H1 (cell line): ENCODE results near the gene MFAP1. TPM values are rescaled to one million over a fixed set of nuclear protein-coding genes. Genes with fewer than 3 reads are reported as not detected.

ENCODE experiments used
- CTCF ChIA-PET: fragments of 300-600 bp; sonication (Branson Sonifier 250); formaldehyde crosslinking; loops from one replicate; lab custom pipeline; 2021; ENCODE audit not compliant: partially characterized antibody; lab: Charles Lee
- POLR2A ChIA-PET: fragments of 300-600 bp; sonication (Branson Sonifier 250); formaldehyde crosslinking; loops from one replicate; lab custom pipeline; 2021; ENCODE audit warnings: inconsistent platforms; ENCODE audit not compliant: partially characterized antibody; lab: Charles Lee
- DNase-seq, 2 experiments: peaks; one replicate each; pipeline versions ENCODE4 v3.0.0 to v3.0.0-alpha.2; 2010 to 2022; ENCODE audit warnings: low spot score in 2 of 2, low read depth in 1 of 2, mixed read lengths in 1 of 2
- FAIRE-seq: peaks from 2 replicates; lab custom pipeline; 2011; peaks lifted over from hg19 to GRCh38; lab: Jason Lieb, UNC
- H2AFZ ChIP-seq: 2 replicates; pipeline ENCODE4 v1.8.1; 2012; ENCODE audit warnings: low read length, inconsistent platforms
- H2AK5ac ChIP-seq: 2 replicates; pipeline ENCODE4 v1.6.1; 2013; ENCODE audit warnings: low read depth, low read length
- H2BK120ac ChIP-seq: replicated peaks from 2 replicates; pipeline ENCODE3; 2013; ENCODE audit warnings: low read depth, low read length, inconsistent platforms
- H2BK12ac ChIP-seq: 2 replicates; pipeline ENCODE4 v1.6.1; 2013; ENCODE audit warnings: low read depth, low read length
- H2BK15ac ChIP-seq: 2 replicates; pipeline ENCODE4 v1.6.1; 2013; ENCODE audit warnings: low read length
- H2BK20ac ChIP-seq: 2 replicates; pipeline ENCODE4 v1.6.1; 2013; ENCODE audit warnings: low read length
- H2BK5ac ChIP-seq: 2 replicates; pipeline ENCODE4 v1.6.1; 2013; ENCODE audit warnings: low read depth, low read length
- H3K14ac ChIP-seq: 2 replicates; pipeline ENCODE4 v1.6.1; 2013; ENCODE audit warnings: inconsistent platforms; ENCODE audit not compliant: insufficient read length
- H3K18ac ChIP-seq: 2 replicates; pipeline ENCODE4 v1.6.1; 2013; ENCODE audit warnings: low read length; ENCODE audit errors: extremely low read depth
- H3K23ac ChIP-seq: 2 replicates; pipeline ENCODE4 v1.6.1; 2013; ENCODE audit warnings: inconsistent platforms; ENCODE audit not compliant: insufficient read length
- H3K23me2 ChIP-seq: 2 replicates; pipeline ENCODE4 v1.6.1; 2013; ENCODE audit warnings: low read depth, low read length
- H3K27ac ChIP-seq: 2 replicates; pipeline ENCODE4 v1.6.1; 2011; ENCODE audit warnings: low read depth, low read length, inconsistent platforms
- H3K27me3 ChIP-seq, 4 experiments: replicated peaks in 1 of 4; 1 replicate in 1 of 4; 2 replicates in 3 of 4; pipeline versions ENCODE4 v1.6.1 to v1.8.1; 2011 to 2013; ENCODE audit warnings: low read length in 3 of 4, mild to moderate bottlenecking in 3 of 4, inconsistent platforms in 2 of 4, mixed read lengths in 2 of 4, moderate library complexity in 1 of 4; ENCODE audit not compliant: control insufficient read depth in 3 of 4, insufficient read depth in 3 of 4; ENCODE audit errors: extremely low read depth in 1 of 4
- H3K36me3 ChIP-seq, 4 experiments: 2 replicates each; pipeline versions ENCODE4 v1.6.1 to v1.8.1; 2011 to 2013; ENCODE audit warnings: mild to moderate bottlenecking in 4 of 4, low read length in 3 of 4, moderate library complexity in 2 of 4, control low read depth in 1 of 4, inconsistent platforms in 1 of 4; ENCODE audit not compliant: insufficient read depth in 4 of 4, control insufficient read depth in 2 of 4
- H3K4ac ChIP-seq: replicated peaks from 2 replicates; pipeline ENCODE3; 2013; ENCODE audit warnings: low read length, low read depth, mixed read lengths, inconsistent platforms; ENCODE audit not compliant: insufficient read length
- H3K4me1 ChIP-seq, 4 experiments: replicated peaks in 1 of 4; 1 replicate in 1 of 4; 2 replicates in 3 of 4; pipeline versions ENCODE4 v1.6.1 to v1.8.1; 2011 to 2013; ENCODE audit warnings: low read length in 3 of 4, inconsistent platforms in 2 of 4, mixed read lengths in 1 of 4; ENCODE audit not compliant: insufficient read depth in 4 of 4, control insufficient read depth in 3 of 4
- H3K4me2 ChIP-seq, 2 experiments: 2 replicates each; pipeline versions ENCODE4 v1.6.1 to v1.8.1; 2011 to 2013; ENCODE audit warnings: low read depth in 2 of 2, low read length in 2 of 2, control low read depth in 1 of 2, inconsistent platforms in 1 of 2, mild to moderate bottlenecking in 1 of 2; ENCODE audit not compliant: insufficient read depth in 1 of 2
- H3K4me3 ChIP-seq, 4 experiments: fragments of 200-600, 300-600 bp in 1 of 4; sonication (generic), shearing (Covaris generic), sonication (Bioruptor Twin) in 1 of 4; 2 replicates each; pipeline versions ENCODE4 v1.5.1 to v1.8.1; 2011 to 2016; ENCODE audit warnings: low read length in 4 of 4, low read depth in 3 of 4, control low read depth in 2 of 4, inconsistent platforms in 2 of 4, mild to moderate bottlenecking in 2 of 4, mixed read lengths in 1 of 4, moderate library complexity in 1 of 4; ENCODE audit not compliant: insufficient read depth in 2 of 4; ENCODE audit errors: extremely low read depth in 1 of 4
- H3K56ac ChIP-seq: replicated peaks from 2 replicates; pipeline ENCODE3; 2013; ENCODE audit warnings: low read depth, mild to moderate bottlenecking, mixed read lengths, low read length, inconsistent platforms; ENCODE audit not compliant: insufficient read length
- H3K79me1 ChIP-seq: 2 replicates; pipeline ENCODE4 v1.6.1; 2013; ENCODE audit warnings: low read depth, low read length, control low read depth
- H3K79me2 ChIP-seq, 2 experiments: 2 replicates each; pipeline versions ENCODE4 v1.6.1 to v1.8.1; 2012 to 2013; ENCODE audit warnings: low read length in 2 of 2, mild to moderate bottlenecking in 2 of 2, inconsistent platforms in 1 of 2; ENCODE audit not compliant: insufficient read depth in 2 of 2, control insufficient read depth in 1 of 2
- H3K9ac ChIP-seq, 4 experiments: replicated peaks in 1 of 4; 1 replicate in 1 of 4; 2 replicates in 3 of 4; pipeline versions ENCODE4 v1.6.1 to v1.8.1; 2011 to 2013; ENCODE audit warnings: low read depth in 3 of 4, low read length in 3 of 4, control low read depth in 2 of 4, mild to moderate bottlenecking in 2 of 4, moderate library complexity in 2 of 4, inconsistent platforms in 1 of 4; ENCODE audit errors: extremely low read depth in 1 of 4
- H3K9me3 ChIP-seq, 2 experiments: 2 replicates each; pipeline versions ENCODE4 v1.6.1 to v1.8.1; 2012 to 2013; ENCODE audit warnings: mild to moderate bottlenecking in 2 of 2, moderate library complexity in 2 of 2, control low read depth in 1 of 2, inconsistent platforms in 1 of 2, low read depth in 1 of 2, low read length in 1 of 2, mixed read lengths in 1 of 2; ENCODE audit not compliant: insufficient read depth in 2 of 2
- H4K20me1 ChIP-seq, 2 experiments: replicated peaks in 1 of 2; 2 replicates each; pipeline versions ENCODE3 to v1.8.1; 2011 to 2013; ENCODE audit warnings: inconsistent platforms in 2 of 2, low read length in 2 of 2, mild to moderate bottlenecking in 1 of 2; ENCODE audit not compliant: insufficient read depth in 2 of 2, control insufficient read depth in 1 of 2
- H4K5ac ChIP-seq: 2 replicates; pipeline ENCODE4 v1.6.1; 2013; ENCODE audit warnings: low read length, low read depth, mixed read lengths, inconsistent platforms; ENCODE audit not compliant: insufficient read length
- H4K8ac ChIP-seq: 2 replicates; pipeline ENCODE4 v1.8.0; 2013; ENCODE audit warnings: mild to moderate bottlenecking, moderate library complexity, low read length, inconsistent platforms; ENCODE audit not compliant: insufficient read depth; ENCODE audit errors: extremely low read depth
- H4K91ac ChIP-seq: replicated peaks from 2 replicates; pipeline ENCODE3; 2013; ENCODE audit warnings: low read length, mixed read lengths, inconsistent platforms; ENCODE audit not compliant: insufficient read length
- POLR2A ChIP-seq, 2 experiments: IDR thresholded peaks; 1 replicate in 1 of 2; 2 replicates in 1 of 2; pipeline ENCODE4 v1.6.1; 2011; ENCODE audit warnings: low read depth in 2 of 2, low read length in 2 of 2, mild to moderate bottlenecking in 2 of 2; ENCODE audit errors: control extremely low read depth in 1 of 2
- POU5F1 ChIP-seq: IDR thresholded peaks from 2 replicates; pipeline ENCODE4 v1.6.1; 2011; ENCODE audit warnings: low read depth, mild to moderate bottlenecking, low read length, moderate library complexity
- SIN3A ChIP-seq, 2 experiments: IDR thresholded peaks in 1 of 2; conservative IDR thresholded peaks in 1 of 2; 2 replicates each; pipeline ENCODE4 v1.6.1; 2011 to 2012; ENCODE audit warnings: low read length in 2 of 2, improper control_type of control experiment in 1 of 2, low read depth in 1 of 2, mild to moderate bottlenecking in 1 of 2
- WGBS, 2 experiments: shearing (Covaris generic) in 1 of 2; methylation state at CpG; one replicate each; pipeline versions ENCODE4 v1.1.6 to v1.1.7; 2013 to 2015; ENCODE audit warnings: low lambda C conversion rate in 2 of 2, mixed read lengths in 2 of 2, inconsistent platforms in 1 of 2, low coverage in 1 of 2, missing lambda C conversion rate in 1 of 2; ENCODE audit not compliant: insufficient replicate concordance in 2 of 2, insufficient coverage in 1 of 2, insufficient read length in 1 of 2; ENCODE audit errors: extremely low coverage in 1 of 2, missing lambda C conversion rate in 1 of 2; 5-methylcytosine and 5-hydroxymethylcytosine counted together
- polyA plus RNA-seq, 7 experiments: library from polyadenylated mRNA; depleted of rRNA in 3 of 7; stranded (reverse) in 5 of 7; unstranded in 2 of 7; fragments of >200 nt in 5 of 7; fragments of 200-250 nt in 2 of 7; gene quantifications; 1 replicate in 5 of 7; 2 replicates in 1 of 7; 4 replicates in 1 of 7; pipeline versions ENCODE4 v1.2.1 to v1.2.3, GENCODE V29; 2011 to 2013; ENCODE audit warnings: missing spikeins in 2 of 7, mixed read lengths in 2 of 7
- total RNA-seq: library from RNA; stranded (reverse); fragmentation: NEBNext Ultra II Directional; extraction: Animal tissue kit (Norgen Biotek cat#: 25700); gene quantifications from 2 replicates; pipeline ENCODE4 v1.2.1, GENCODE V29; 2021

MFAP1 gene
- total and polyA plus RNA-seq, 2 of the 8 experiments (the other 6 are each of a cell fraction or from before 2014, with no cell fraction given) = 23.6 to 36.7 TPM

GRCh38 chr15:43774062-43774461 is 50.4 kb downstream of the MFAP1 start:
- no peak overlapping the region for H3K18ac ChIP-seq
- no peak overlapping the region for H3K56ac ChIP-seq
- H3K4me3 ChIP-seq = no peak overlapping the region
- H2BK5ac ChIP-seq = no peak overlapping the region
- H3K9ac ChIP-seq = no peak overlapping the region
- H3K27ac ChIP-seq = no peak overlapping the region
- TF ChIP-seq POLR2A (IDR thresholded peaks at IDR 0.05; ENCODE audit: control extremely low read depth in 1 of 2, low read depth in 2 of 2, low read length in 2 of 2) (peak in 1 of 2 experiments; percentile 34; a peak in 1 of 3 replicates), SIN3A (conservative IDR thresholded peaks at IDR 0.05 in 1 of 2, IDR thresholded peaks at IDR 0.05 in 1 of 2; ENCODE audit: low read depth in 1 of 2, low read length in 2 of 2) (no peak), POU5F1 (no peak)
- H3K4me1 ChIP-seq = peaks cover 0 to 12% (median 5%) of the 10 kb centered on the region in 4 experiments; a peak in 5 of 7 replicates
- H4K5ac ChIP-seq = no peak overlapping the region
- peaks cover 26 to 47% (median 39%) of the 10 kb centered on the region in 4 experiments for H3K36me3 ChIP-seq
- no peak for DNase-seq
- no peak overlapping the region for H4K8ac ChIP-seq
- POLR2A ChIA-PET = interaction anchor here (1.1 to 4.8 kb wide), 6 partner anchors 10 to 29 kb away, joined by 3 to 54 read pairs (median 5); partner anchors contain the start of genes HYPK and SERINC4
- H2AFZ ChIP-seq = no peak overlapping the region
- peaks cover 0 to 2% (median 0%) of the 10 kb centered on the region in 4 experiments; a peak in 2 of 7 replicates for H3K27me3 ChIP-seq
- H2BK120ac ChIP-seq = no peak overlapping the region
- H2AK5ac ChIP-seq = no peak overlapping the region
- 94% methylated on average over 4 of the region's 4 CpGs; no CpG with 5 or more reads in 1 of the 2 experiments for WGBS, 2 experiments
- no peak overlapping the region for H2BK12ac ChIP-seq
- H3K4ac ChIP-seq = no peak overlapping the region
- H3K9me3 ChIP-seq = no peaks in the 10 kb centered on the region
- CTCF ChIA-PET = interaction anchor here (0.8 to 1.6 kb wide), 4 partner anchors 15 to 31 kb away, joined by 3 to 4 read pairs (median 4); no protein-coding TSS in a partner anchor
- peaks cover 12% of the 10 kb centered on the region for H3K23me2 ChIP-seq
- H2BK15ac ChIP-seq = no peak overlapping the region
- H4K20me1 ChIP-seq = peaks cover 0 to 3% of the 10 kb centered on the region in 2 experiments
- no peak overlapping the region for H3K14ac ChIP-seq
- H3K79me1 ChIP-seq = no peaks in the 10 kb centered on the region
- no peak overlapping the region for H3K4me2 ChIP-seq
- H3K23ac ChIP-seq = no peak overlapping the region
- no peak overlapping the region for H4K91ac ChIP-seq
- no peaks in the 10 kb centered on the region for H3K79me2 ChIP-seq
- H2BK20ac ChIP-seq = no peak overlapping the region
- no peak for FAIRE-seq
